Panc1 (cell line): ENCODE results near the gene CD37.

Experiments
- POLR2AphosphoS5 ChIP-seq: IDR thresholded peaks from 2 replicates; pipeline ENCODE4 v1.6.1; 2012; ENCODE audit warnings: mild to moderate bottlenecking, low read depth, low read length, moderate library complexity
- TCF7L2 ChIP-seq: IDR thresholded peaks from 2 replicates; pipeline ENCODE4 v1.6.1; 2011; ENCODE audit warnings: mild to moderate bottlenecking, low read depth, low read length, inconsistent platforms
- TF ChIP-seq, protein P1 (sequence below): fragments of 450-650 bp; IDR thresholded peaks from 2 replicates; pipeline ENCODE4 v1.5.1; 2017; ENCODE audit warnings: mild to moderate bottlenecking
- TF ChIP-seq, protein P2 (sequence below), 2 experiments: IDR thresholded peaks; 2 replicates each; pipeline ENCODE4 v1.6.1; 2011 to 2012; ENCODE audit warnings: low read depth in 2 of 2, control low read depth in 1 of 2, low read length in 1 of 2, mild to moderate bottlenecking in 1 of 2, moderate library complexity in 1 of 2; ENCODE audit not compliant: insufficient read depth in 1 of 2

DNA sequence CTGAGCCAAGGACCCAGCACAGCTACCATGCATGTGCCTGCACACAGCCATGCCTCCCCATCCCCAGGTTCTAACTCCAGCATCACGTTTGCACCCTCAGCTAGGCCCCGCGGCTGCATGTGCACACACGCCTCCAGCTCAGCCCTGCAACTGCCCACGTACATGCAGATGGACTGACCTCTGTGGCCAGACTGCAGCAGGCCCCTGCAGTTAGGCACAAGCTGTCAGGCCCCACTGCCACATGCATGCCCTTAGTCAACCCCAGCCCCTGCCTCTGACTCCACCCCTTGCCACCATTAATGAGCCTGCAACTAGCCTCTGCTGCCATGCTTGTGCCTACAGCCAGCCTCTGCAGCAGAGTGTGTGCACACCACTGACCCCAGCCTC, 33.3 kb upstream of the CD37 start:
- no peak for TF ChIP-seq POLR2AphosphoS5
- TF ChIP-seq, protein P1, sequence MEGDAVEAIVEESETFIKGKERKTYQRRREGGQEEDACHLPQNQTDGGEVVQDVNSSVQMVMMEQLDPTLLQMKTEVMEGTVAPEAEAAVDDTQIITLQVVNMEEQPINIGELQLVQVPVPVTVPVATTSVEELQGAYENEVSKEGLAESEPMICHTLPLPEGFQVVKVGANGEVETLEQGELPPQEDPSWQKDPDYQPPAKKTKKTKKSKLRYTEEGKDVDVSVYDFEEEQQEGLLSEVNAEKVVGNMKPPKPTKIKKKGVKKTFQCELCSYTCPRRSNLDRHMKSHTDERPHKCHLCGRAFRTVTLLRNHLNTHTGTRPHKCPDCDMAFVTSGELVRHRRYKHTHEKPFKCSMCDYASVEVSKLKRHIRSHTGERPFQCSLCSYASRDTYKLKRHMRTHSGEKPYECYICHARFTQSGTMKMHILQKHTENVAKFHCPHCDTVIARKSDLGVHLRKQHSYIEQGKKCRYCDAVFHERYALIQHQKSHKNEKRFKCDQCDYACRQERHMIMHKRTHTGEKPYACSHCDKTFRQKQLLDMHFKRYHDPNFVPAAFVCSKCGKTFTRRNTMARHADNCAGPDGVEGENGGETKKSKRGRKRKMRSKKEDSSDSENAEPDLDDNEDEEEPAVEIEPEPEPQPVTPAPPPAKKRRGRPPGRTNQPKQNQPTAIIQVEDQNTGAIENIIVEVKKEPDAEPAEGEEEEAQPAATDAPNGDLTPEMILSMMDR: no peak
- TF ChIP-seq, protein P2, sequence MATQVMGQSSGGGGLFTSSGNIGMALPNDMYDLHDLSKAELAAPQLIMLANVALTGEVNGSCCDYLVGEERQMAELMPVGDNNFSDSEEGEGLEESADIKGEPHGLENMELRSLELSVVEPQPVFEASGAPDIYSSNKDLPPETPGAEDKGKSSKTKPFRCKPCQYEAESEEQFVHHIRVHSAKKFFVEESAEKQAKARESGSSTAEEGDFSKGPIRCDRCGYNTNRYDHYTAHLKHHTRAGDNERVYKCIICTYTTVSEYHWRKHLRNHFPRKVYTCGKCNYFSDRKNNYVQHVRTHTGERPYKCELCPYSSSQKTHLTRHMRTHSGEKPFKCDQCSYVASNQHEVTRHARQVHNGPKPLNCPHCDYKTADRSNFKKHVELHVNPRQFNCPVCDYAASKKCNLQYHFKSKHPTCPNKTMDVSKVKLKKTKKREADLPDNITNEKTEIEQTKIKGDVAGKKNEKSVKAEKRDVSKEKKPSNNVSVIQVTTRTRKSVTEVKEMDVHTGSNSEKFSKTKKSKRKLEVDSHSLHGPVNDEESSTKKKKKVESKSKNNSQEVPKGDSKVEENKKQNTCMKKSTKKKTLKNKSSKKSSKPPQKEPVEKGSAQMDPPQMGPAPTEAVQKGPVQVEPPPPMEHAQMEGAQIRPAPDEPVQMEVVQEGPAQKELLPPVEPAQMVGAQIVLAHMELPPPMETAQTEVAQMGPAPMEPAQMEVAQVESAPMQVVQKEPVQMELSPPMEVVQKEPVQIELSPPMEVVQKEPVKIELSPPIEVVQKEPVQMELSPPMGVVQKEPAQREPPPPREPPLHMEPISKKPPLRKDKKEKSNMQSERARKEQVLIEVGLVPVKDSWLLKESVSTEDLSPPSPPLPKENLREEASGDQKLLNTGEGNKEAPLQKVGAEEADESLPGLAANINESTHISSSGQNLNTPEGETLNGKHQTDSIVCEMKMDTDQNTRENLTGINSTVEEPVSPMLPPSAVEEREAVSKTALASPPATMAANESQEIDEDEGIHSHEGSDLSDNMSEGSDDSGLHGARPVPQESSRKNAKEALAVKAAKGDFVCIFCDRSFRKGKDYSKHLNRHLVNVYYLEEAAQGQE (IDR thresholded peaks at IDR 0.05; ENCODE audit: insufficient read depth in 1 of 2, low read depth in 2 of 2, low read length in 1 of 2): no peak
- TF ChIP-seq TCF7L2: no peak
